ENCODE measurements around the gene MCM5.

MCM5 gene

DNA sequence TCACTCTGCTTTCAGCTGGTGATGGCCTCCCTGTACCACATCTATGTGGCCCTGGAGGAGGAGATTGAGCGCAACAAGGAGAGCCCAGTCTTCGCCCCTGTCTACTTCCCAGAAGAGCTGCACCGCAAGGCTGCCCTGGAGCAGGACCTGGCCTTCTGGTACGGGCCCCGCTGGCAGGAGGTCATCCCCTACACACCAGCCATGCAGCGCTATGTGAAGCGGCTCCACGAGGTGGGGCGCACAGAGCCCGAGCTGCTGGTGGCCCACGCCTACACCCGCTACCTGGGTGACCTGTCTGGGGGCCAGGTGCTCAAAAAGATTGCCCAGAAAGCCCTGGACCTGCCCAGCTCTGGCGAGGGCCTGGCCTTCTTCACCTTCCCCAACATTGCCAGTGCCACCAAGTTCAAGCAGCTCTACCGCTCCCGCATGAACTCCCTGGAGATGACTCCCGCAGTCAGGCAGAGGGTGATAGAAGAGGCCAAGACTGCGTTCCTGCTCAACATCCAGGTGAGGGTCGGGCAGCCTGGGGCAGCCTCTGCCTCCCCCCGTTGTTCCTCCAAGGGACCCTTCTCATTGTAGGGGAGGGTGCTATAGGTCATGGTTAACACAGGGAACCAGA, 13.2 kb upstream of the MCM5 start:
- no peak overlapping the region for H3K9ac ChIP-seq

GRCh38 chr22:35390933-35391332, 9.0 kb upstream of the MCM5 start:
- no peaks in the 10 kb centered on the region for H3K9me3 ChIP-seq (ENCODE audit: control insufficient read depth, low read length)
- H3K36me3 ChIP-seq (ENCODE audit: control insufficient read depth, insufficient read depth, low read length), result no peaks in the 10 kb centered on the region
- no peak overlapping the region for H3K4me3 ChIP-seq (ENCODE audit: low read depth, low read length)
- no peak overlapping the region for H3K4me2 ChIP-seq (ENCODE audit: low read length)
- H3K4me1 ChIP-seq, result no peaks in the 10 kb centered on the region
- no peak overlapping the region for H3K9ac ChIP-seq
- H3K27me3 ChIP-seq (ENCODE audit: control insufficient read depth, insufficient read depth, low read length), result no peaks in the 10 kb centered on the region
- no peak overlapping the region for H2AFZ ChIP-seq
- H3K27ac ChIP-seq, result no peak overlapping the region
- TF ChIP-seq, protein P1, sequence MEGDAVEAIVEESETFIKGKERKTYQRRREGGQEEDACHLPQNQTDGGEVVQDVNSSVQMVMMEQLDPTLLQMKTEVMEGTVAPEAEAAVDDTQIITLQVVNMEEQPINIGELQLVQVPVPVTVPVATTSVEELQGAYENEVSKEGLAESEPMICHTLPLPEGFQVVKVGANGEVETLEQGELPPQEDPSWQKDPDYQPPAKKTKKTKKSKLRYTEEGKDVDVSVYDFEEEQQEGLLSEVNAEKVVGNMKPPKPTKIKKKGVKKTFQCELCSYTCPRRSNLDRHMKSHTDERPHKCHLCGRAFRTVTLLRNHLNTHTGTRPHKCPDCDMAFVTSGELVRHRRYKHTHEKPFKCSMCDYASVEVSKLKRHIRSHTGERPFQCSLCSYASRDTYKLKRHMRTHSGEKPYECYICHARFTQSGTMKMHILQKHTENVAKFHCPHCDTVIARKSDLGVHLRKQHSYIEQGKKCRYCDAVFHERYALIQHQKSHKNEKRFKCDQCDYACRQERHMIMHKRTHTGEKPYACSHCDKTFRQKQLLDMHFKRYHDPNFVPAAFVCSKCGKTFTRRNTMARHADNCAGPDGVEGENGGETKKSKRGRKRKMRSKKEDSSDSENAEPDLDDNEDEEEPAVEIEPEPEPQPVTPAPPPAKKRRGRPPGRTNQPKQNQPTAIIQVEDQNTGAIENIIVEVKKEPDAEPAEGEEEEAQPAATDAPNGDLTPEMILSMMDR (IDR thresholded peaks at IDR 0.05), result no peak
- no peaks in the 10 kb centered on the region for H3K79me2 ChIP-seq

More for the DNA sequence above, 13.2 kb upstream of the MCM5 start:
- Histone ChIP-seq H3K27ac (no peak overlapping the region), H3K36me3 (ENCODE audit: control insufficient read depth, insufficient read depth, low read length) (no peaks in the 10 kb centered on the region), H2AFZ (no peak overlapping the region), H3K9me3 (ENCODE audit: control insufficient read depth, low read length) (no peaks in the 10 kb centered on the region), H3K79me2 (no peaks in the 10 kb centered on the region), H3K4me3 (ENCODE audit: low read depth, low read length) (no peak overlapping the region), H3K27me3 (ENCODE audit: control insufficient read depth, insufficient read depth, low read length) (no peaks in the 10 kb centered on the region), H3K4me2 (ENCODE audit: low read length) (no peak overlapping the region), H3K4me1 (no peaks in the 10 kb centered on the region)
- TF ChIP-seq, protein P1 (IDR thresholded peaks at IDR 0.05), result no peak

- H3K4me2 ChIP-seq (ENCODE audit: low read length), result no peak overlapping the region
- no peaks in the 10 kb centered on the region for H3K4me1 ChIP-seq
- H3K9me3 ChIP-seq (ENCODE audit: control insufficient read depth, low read length), result no peaks in the 10 kb centered on the region
- H3K27me3 ChIP-seq (ENCODE audit: control insufficient read depth, insufficient read depth, low read length), result no peaks in the 10 kb centered on the region
- H3K36me3 ChIP-seq (ENCODE audit: control insufficient read depth, insufficient read depth, low read length), result no peaks in the 10 kb centered on the region
- H3K27ac ChIP-seq, result no peak overlapping the region
- H3K79me2 ChIP-seq, result no peaks in the 10 kb centered on the region
- no peak overlapping the region for H3K9ac ChIP-seq
- H2AFZ ChIP-seq, result no peak overlapping the region
- no peak overlapping the region for H3K4me3 ChIP-seq (ENCODE audit: low read depth, low read length)
- TF ChIP-seq, protein P1 (IDR thresholded peaks at IDR 0.05), result no peak
These were observed 7.6 kb upstream of the MCM5 start for GRCh38 chr22:35392357-35392756.

- Histone ChIP-seq H3K27ac (no peak overlapping the region), H3K9ac (no peak overlapping the region), H3K4me2 (ENCODE audit: low read length) (no peak overlapping the region), H3K79me2 (no peaks in the 10 kb centered on the region), H3K4me3 (ENCODE audit: low read depth, low read length) (no peak overlapping the region), H3K36me3 (ENCODE audit: control insufficient read depth, insufficient read depth, low read length) (no peaks in the 10 kb centered on the region), H2AFZ (no peak overlapping the region), H3K4me1 (no peaks in the 10 kb centered on the region), H3K27me3 (ENCODE audit: control insufficient read depth, insufficient read depth, low read length) (no peaks in the 10 kb centered on the region), H3K9me3 (ENCODE audit: control insufficient read depth, low read length) (no peaks in the 10 kb centered on the region)
- TF ChIP-seq, protein P1 (IDR thresholded peaks at IDR 0.05), result no peak
These were observed 6.6 kb upstream of the MCM5 start for GRCh38 chr22:35393116-35394010.

All from parathyroid adenoma (tissue), 2 donors.